ENCODE measurements around the gene STIMATE. TPM values are rescaled to one million over a fixed set of nuclear protein-coding genes. Genes with fewer than 3 reads are reported as not detected.

Gene STIMATE
- total RNA-seq, 6 experiments from 2014 or later: 17.4 to 48.5 (median 33.8) TPM

GRCh38 chr3:52787672-52788625, 109.4 kb downstream of the STIMATE start:
- H3K27me3 ChIP-seq: no peaks in the 10 kb centered on the region
- no peak for TF ChIP-seq POLR2A (IDR thresholded peaks at IDR 0.05)
- TF ChIP-seq, protein P1, sequence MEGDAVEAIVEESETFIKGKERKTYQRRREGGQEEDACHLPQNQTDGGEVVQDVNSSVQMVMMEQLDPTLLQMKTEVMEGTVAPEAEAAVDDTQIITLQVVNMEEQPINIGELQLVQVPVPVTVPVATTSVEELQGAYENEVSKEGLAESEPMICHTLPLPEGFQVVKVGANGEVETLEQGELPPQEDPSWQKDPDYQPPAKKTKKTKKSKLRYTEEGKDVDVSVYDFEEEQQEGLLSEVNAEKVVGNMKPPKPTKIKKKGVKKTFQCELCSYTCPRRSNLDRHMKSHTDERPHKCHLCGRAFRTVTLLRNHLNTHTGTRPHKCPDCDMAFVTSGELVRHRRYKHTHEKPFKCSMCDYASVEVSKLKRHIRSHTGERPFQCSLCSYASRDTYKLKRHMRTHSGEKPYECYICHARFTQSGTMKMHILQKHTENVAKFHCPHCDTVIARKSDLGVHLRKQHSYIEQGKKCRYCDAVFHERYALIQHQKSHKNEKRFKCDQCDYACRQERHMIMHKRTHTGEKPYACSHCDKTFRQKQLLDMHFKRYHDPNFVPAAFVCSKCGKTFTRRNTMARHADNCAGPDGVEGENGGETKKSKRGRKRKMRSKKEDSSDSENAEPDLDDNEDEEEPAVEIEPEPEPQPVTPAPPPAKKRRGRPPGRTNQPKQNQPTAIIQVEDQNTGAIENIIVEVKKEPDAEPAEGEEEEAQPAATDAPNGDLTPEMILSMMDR (IDR thresholded peaks at IDR 0.05): no peak
- H3K4me3 ChIP-seq: peak overlapping the region in 1 of 3 donors; percentile 19
- H3K4me1 ChIP-seq: peaks cover 0 to 76% (median 28%) of the 10 kb centered on the region in 4 donors
- ATAC-seq (peak; percentile 12 to 60 (median 32)), DNase-seq (peak; percentile 69 to 90 (median 80))
- intact Hi-C loops (cut with DNase I): no loop called here
- peak overlapping the region in 1 of 3 donors; percentile 70 for H3K27ac ChIP-seq
- WGBS (ENCODE audit: insufficient coverage, low coverage, low lambda C conversion rate, missing lambda C conversion rate): 30% methylated on average over 11 of the region's 17 CpGs
- no peaks in the 10 kb centered on the region for H3K9me3 ChIP-seq
- peaks cover 0 to 56% (median 25%) of the 10 kb centered on the region in 4 donors for H3K36me3 ChIP-seq

DNA sequence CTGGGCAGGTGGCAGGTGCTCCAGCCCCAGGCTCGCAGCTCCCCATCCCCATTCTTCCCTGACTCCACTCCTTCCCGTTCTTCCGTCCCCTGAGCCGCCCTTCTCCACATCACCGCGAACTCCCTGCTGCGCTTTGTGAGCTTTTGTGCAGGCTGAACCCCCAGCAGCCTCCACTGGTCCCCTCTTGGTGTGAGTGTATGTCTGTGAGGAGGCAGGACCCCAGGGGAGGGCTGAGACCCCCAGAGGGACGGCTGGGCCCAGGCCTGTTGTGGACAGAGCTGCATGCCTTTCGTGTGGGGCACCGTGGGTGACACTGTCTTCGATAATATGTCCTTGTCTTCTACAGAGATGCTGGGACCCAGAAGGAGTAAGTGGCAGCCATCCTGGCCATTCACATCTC, 110.1 kb downstream of the STIMATE start:
- no peak for ATAC-seq
- WGBS (ENCODE audit: insufficient coverage, low coverage, low lambda C conversion rate, missing lambda C conversion rate): 93% methylated on average over 7 of the region's 11 CpGs
- no peak overlapping the region for H3K4me3 ChIP-seq
- H3K27ac ChIP-seq: peak overlapping the region in 1 of 3 donors; percentile 70
- intact Hi-C loops (cut with DNase I): no loop called here
- no peaks in the 10 kb centered on the region for H3K9me3 ChIP-seq
- TF ChIP-seq, protein P1 (IDR thresholded peaks at IDR 0.05): no peak
- TF ChIP-seq POLR2A (IDR thresholded peaks at IDR 0.05): no peak
- peaks cover 0 to 63% (median 28%) of the 10 kb centered on the region in 4 donors for H3K36me3 ChIP-seq
- peaks cover 0 to 76% (median 27%) of the 10 kb centered on the region in 4 donors for H3K4me1 ChIP-seq
- peak; percentile 10 to 47 (median 44) for DNase-seq
- no peaks in the 10 kb centered on the region for H3K27me3 ChIP-seq

Small RNA genes within 50 kb of the gene (microRNA-seq; reads per million reads assigned to microRNA genes)
- gene MIR8064: 0 reads per million in 2 donors

Small RNA genes within 50 kb of the gene (small RNA-seq; reads per million reads assigned to genes)
- gene MIR8064 (0 reads per million in 2 experiments), gene MUSTN1 (0 reads per million in 2 experiments)

Other genes with a start within 250 kb of the STIMATE start
- 10 to 100 TPM; 17.1 to 36.4 (median 27.2) TPM for gene PBRM1, start 211.6 kb downstream of the STIMATE start, total RNA-seq
- gene GNL3, start 211.5 kb downstream of the STIMATE start, total RNA-seq: 10 to 100 TPM; 20.0 to 86.2 (median 41.7) TPM
- 10 to 100 TPM; 23.0 to 63.1 (median 46.9) TPM for gene GLT8D1, start 191.8 kb downstream of the STIMATE start, total RNA-seq
- gene SPCS1, start 191.4 kb downstream of the STIMATE start, total RNA-seq: 100 to 1,000 TPM in 3 of 6 experiments, 10 to 100 TPM in 3; 60.7 to 193 (median 94.1) TPM
- 10 to 100 TPM in 5 of 6 experiments, 1 to 10 TPM in 1; 7.3 to 18.9 (median 14.8) TPM for gene NEK4, start 126.6 kb downstream of the STIMATE start, total RNA-seq
- 1,000 to 10,000 TPM in 4 of 6 experiments, 100 to 1,000 TPM in 2; 376 to 1,846 (median 1,201) TPM for gene ITIH1, start 119.9 kb downstream of the STIMATE start, total RNA-seq
- 1,000 to 10,000 TPM in 3 of 6 experiments, 100 to 1,000 TPM in 3; 742 to 1,822 (median 982) TPM for gene ITIH3, start 102.8 kb downstream of the STIMATE start, total RNA-seq
- gene ITIH4, start 66.9 kb downstream of the STIMATE start, total RNA-seq: 1,000 to 10,000 TPM; 1,573 to 4,137 (median 3,531) TPM
- gene MUSTN1, start 62.5 kb downstream of the STIMATE start, total RNA-seq: 1 to 10 TPM in 3 of 6 experiments, under 1 TPM in 1, not detected in 2; 0.59 to 9.9 (median 5.7) TPM
- gene SFMBT1, start 148.5 kb upstream of the STIMATE start, total RNA-seq: 10 to 100 TPM in 4 of 6 experiments, 1 to 10 TPM in 2; 9.2 to 14.0 (median 10.7) TPM
- gene RFT1, start 232.9 kb upstream of the STIMATE start, total RNA-seq: 10 to 100 TPM in 4 of 6 experiments, 1 to 10 TPM in 2; 9.3 to 12.4 (median 10.4) TPM